Stimulated activated naive CD8-positive, alpha-beta T cell treated with anti-CD3 and anti-CD28 coated beads, Interleukin-15, Interleukin-2, amounts not matched to agents 100 ng/mL and 50 ng/mL, for 24 hours (primary cell): Measurements from ENCODE around the gene PGBD5.

Experiments used
- H3K27ac Mint-ChIP-seq: one replicate; pipeline ENCODE4 v1.8.0; 2021; ENCODE audit warnings: mild to moderate bottlenecking, mixed read lengths
- H3K27me3 Mint-ChIP-seq: one replicate; pipeline ENCODE4 v1.8.0; 2021; ENCODE audit warnings: mixed read lengths
- H3K36me3 Mint-ChIP-seq: one replicate; pipeline ENCODE4 v1.8.0; 2021; ENCODE audit warnings: low read depth, mixed read lengths
- H3K4me1 Mint-ChIP-seq: one replicate; pipeline ENCODE4 v1.8.0; 2021; ENCODE audit warnings: low read depth, mixed read lengths
- H3K4me3 Mint-ChIP-seq: one replicate; pipeline ENCODE4 v1.8.0; 2021; ENCODE audit warnings: mild to moderate bottlenecking, mixed read lengths
- H3K9me3 Mint-ChIP-seq: one replicate; pipeline ENCODE4 v1.8.0; 2021; ENCODE audit warnings: mixed read lengths

PGBD5 gene

DNA sequence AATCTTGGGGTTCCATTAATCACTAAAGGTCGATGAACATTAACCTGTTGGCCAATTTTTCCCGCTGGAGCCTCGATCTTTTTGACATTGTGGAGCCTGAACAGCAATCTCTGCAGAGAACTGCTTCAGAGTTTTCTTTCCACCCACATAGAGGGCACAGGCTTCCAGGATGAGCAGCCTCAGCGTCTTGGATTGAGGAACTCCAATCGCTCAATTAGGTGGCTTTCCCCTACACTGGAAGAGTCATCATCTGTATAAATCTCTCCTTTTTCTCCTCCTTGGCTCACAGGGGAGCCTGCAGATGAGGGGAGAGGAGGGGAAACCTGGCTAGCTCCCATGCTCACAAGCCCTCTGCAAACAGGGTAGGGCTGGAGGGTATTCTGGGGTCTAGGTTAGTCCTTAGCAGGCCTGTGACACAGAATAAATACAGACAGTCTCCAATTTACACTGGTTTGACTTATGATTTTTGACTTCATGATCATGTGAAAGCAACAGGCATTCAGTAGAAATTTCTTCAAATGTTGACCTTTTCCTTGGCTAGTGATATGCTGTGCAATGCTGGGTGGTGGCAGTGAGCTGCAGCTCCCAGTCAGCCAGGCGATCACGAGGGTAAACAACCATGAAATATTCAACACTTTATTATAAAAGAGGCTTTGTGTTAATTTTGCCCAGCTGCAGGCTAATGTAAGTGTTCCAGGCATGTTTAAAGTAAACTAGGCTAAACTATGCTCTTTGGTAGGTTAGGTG lies 80.8 kb downstream of the PGBD5 start:
- no peak overlapping the region for H3K27ac Mint-ChIP-seq
- peaks cover 18% of the 10 kb centered on the region for H3K27me3 Mint-ChIP-seq
- H3K4me1 Mint-ChIP-seq = no peaks in the 10 kb centered on the region
- no peaks in the 10 kb centered on the region for H3K9me3 Mint-ChIP-seq
- no peaks in the 10 kb centered on the region for H3K36me3 Mint-ChIP-seq
- no peak overlapping the region for H3K4me3 Mint-ChIP-seq

- Mint-ChIP-seq H3K4me3 (no peak overlapping the region), H3K36me3 (no peaks in the 10 kb centered on the region), H3K9me3 (no peaks in the 10 kb centered on the region), H3K27ac (no peak overlapping the region), H3K4me1 (no peaks in the 10 kb centered on the region), H3K27me3 (peaks cover 19% of the 10 kb centered on the region)
Observed at GRCh38 chr1:230342699-230343098, 83.4 kb downstream of the PGBD5 start.

- H3K27ac Mint-ChIP-seq = no peak overlapping the region
- H3K36me3 Mint-ChIP-seq = no peaks in the 10 kb centered on the region
- no peak overlapping the region for H3K4me3 Mint-ChIP-seq
- H3K27me3 Mint-ChIP-seq = peaks cover 22% of the 10 kb centered on the region
- H3K4me1 Mint-ChIP-seq = no peaks in the 10 kb centered on the region
- no peaks in the 10 kb centered on the region for H3K9me3 Mint-ChIP-seq
Observed at GRCh38 chr1:230342019-230342418, 84.1 kb downstream of the PGBD5 start.

GRCh38 chr1:230341162-230341546 lies 85.0 kb downstream of the PGBD5 start:
- H3K4me3 Mint-ChIP-seq = no peak overlapping the region
- H3K27ac Mint-ChIP-seq = no peak overlapping the region
- H3K4me1 Mint-ChIP-seq = no peaks in the 10 kb centered on the region
- H3K9me3 Mint-ChIP-seq = no peaks in the 10 kb centered on the region
- no peaks in the 10 kb centered on the region for H3K36me3 Mint-ChIP-seq
- peaks cover 22% of the 10 kb centered on the region for H3K27me3 Mint-ChIP-seq

- Mint-ChIP-seq H3K27me3 (peaks cover 25% of the 10 kb centered on the region), H3K4me1 (no peaks in the 10 kb centered on the region), H3K4me3 (no peak overlapping the region), H3K36me3 (no peaks in the 10 kb centered on the region), H3K9me3 (no peaks in the 10 kb centered on the region), H3K27ac (no peak overlapping the region)
Observed at GRCh38 chr1:230340526-230341161, 85.5 kb downstream of the PGBD5 start.

DNA sequence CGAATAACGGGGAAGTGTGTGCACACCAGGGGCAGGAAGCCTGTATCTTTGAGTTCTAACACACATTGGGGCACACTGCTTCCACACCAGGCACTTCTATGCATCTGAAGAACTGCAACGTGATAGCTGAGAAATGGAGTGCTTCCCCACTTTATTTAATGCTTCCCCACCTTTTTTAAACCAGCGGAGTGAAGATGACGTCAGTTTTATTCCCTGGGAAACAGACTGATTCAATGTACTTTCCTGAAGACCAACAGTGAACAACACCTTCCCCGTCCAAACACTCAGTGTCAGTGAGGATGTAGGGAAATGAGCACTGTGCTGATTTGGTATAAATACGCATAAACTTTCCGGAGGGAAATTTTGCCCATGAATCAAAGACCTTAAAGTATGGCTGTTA lies 87.1 kb downstream of the PGBD5 start:
- no peaks in the 10 kb centered on the region for H3K4me1 Mint-ChIP-seq
- H3K27ac Mint-ChIP-seq = no peak overlapping the region
- H3K4me3 Mint-ChIP-seq = no peak overlapping the region
- no peaks in the 10 kb centered on the region for H3K36me3 Mint-ChIP-seq
- no peaks in the 10 kb centered on the region for H3K9me3 Mint-ChIP-seq
- H3K27me3 Mint-ChIP-seq = peaks cover 22% of the 10 kb centered on the region

- Mint-ChIP-seq H3K27me3 (peaks cover 19% of the 10 kb centered on the region), H3K4me1 (no peaks in the 10 kb centered on the region), H3K36me3 (no peaks in the 10 kb centered on the region), H3K9me3 (no peaks in the 10 kb centered on the region), H3K27ac (no peak overlapping the region), H3K4me3 (no peak overlapping the region)
Observed at GRCh38 chr1:230337266-230337665, 88.9 kb downstream of the PGBD5 start.

GRCh38 chr1:230335861-230336522 lies 90.1 kb downstream of the PGBD5 start:
- Mint-ChIP-seq H3K36me3 (no peaks in the 10 kb centered on the region), H3K4me3 (no peak overlapping the region), H3K9me3 (no peaks in the 10 kb centered on the region), H3K27me3 (peaks cover 16% of the 10 kb centered on the region), H3K4me1 (no peaks in the 10 kb centered on the region), H3K27ac (no peak overlapping the region)

- no peak overlapping the region for H3K4me3 Mint-ChIP-seq
- H3K27ac Mint-ChIP-seq = no peak overlapping the region
- H3K4me1 Mint-ChIP-seq = no peaks in the 10 kb centered on the region
- peaks cover 14% of the 10 kb centered on the region for H3K27me3 Mint-ChIP-seq
- H3K36me3 Mint-ChIP-seq = no peaks in the 10 kb centered on the region
- no peaks in the 10 kb centered on the region for H3K9me3 Mint-ChIP-seq
Observed at GRCh38 chr1:230334447-230334837, 91.7 kb downstream of the PGBD5 start.

DNA sequence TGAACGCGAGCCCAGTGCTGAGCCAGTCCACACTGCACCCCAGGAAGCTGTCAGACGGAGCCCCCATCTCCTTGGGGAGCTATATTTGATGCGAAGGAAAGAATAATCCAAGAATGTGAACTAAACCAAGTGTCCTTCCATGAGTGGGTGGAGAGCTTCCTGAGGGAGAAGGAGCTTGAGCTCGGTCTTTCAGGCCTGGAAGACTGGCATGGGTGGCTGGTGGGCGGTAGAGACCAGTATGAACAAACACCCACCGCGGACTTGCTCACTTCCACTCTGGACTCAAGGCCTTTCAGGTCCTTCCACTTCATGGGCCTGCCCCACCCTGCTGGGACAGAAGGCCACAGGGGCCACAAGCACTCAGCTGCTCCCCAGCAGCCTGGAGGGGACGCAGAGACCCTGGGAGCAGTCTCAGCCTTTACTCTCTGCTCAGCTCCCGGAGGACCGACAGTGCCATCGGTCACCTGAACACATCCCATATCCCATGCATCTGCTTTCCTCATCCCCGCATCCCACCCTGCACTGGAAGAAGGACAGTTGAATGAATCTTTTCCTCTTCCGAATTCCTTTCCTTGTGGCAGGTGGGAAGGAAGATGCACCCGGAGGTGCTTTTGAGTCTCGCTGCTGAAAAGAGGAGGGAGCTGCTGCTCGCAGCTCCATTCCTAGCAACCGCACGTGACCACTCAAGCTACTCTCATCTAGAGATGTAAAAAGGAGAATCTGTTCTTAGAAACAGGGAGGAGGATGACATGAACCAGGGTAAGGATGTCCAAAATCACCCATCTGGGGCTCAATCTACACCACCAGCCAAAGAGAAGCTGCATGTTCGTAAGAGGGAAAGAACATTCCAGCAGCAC lies 92.3 kb downstream of the PGBD5 start:
- Mint-ChIP-seq H3K27ac (no peak overlapping the region), H3K4me1 (no peaks in the 10 kb centered on the region), H3K36me3 (no peaks in the 10 kb centered on the region), H3K9me3 (no peaks in the 10 kb centered on the region), H3K4me3 (no peak overlapping the region), H3K27me3 (peaks cover 13% of the 10 kb centered on the region)

DNA sequence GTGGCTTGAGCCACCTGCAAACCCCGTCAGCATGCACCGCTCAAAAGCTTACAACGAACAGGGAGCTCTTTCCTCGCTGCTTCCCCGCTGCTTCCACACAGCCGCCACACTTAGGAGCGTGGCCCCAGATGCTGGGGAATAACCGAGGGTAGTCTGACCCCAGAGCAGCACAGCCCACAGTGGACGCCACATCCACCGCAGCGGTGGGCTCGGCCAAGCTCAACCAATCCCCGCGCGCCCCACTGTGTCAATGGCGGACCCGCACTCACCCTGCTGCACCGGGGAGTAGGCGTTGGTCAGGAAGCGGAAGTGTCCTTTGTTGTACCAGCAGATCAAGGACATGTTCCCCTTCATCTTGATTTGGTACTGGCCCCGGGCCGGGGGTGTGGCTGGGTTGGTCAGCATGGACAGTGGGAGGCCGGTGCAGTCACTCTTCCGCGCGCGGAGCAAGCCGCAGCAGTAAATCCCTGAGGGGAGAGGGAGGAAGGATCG lies 93.5 kb downstream of the PGBD5 start:
- Mint-ChIP-seq H3K9me3 (no peaks in the 10 kb centered on the region), H3K4me3 (no peak overlapping the region), H3K27me3 (peaks cover 17% of the 10 kb centered on the region), H3K27ac (no peak overlapping the region), H3K36me3 (no peaks in the 10 kb centered on the region), H3K4me1 (peaks cover 10% of the 10 kb centered on the region)

GRCh38 chr1:230332061-230332460 lies 94.1 kb downstream of the PGBD5 start:
- Mint-ChIP-seq H3K4me3 (no peak overlapping the region), H3K27ac (no peak overlapping the region), H3K4me1 (peaks cover 11% of the 10 kb centered on the region), H3K27me3 (peaks cover 14% of the 10 kb centered on the region), H3K9me3 (no peaks in the 10 kb centered on the region), H3K36me3 (no peaks in the 10 kb centered on the region)

GRCh38 chr1:230330157-230330556 lies 96.0 kb downstream of the PGBD5 start:
- Mint-ChIP-seq H3K4me1 (peaks cover 11% of the 10 kb centered on the region), H3K27ac (no peak overlapping the region), H3K27me3 (peaks cover 9% of the 10 kb centered on the region), H3K36me3 (no peaks in the 10 kb centered on the region), H3K4me3 (no peak overlapping the region), H3K9me3 (no peaks in the 10 kb centered on the region)

DNA sequence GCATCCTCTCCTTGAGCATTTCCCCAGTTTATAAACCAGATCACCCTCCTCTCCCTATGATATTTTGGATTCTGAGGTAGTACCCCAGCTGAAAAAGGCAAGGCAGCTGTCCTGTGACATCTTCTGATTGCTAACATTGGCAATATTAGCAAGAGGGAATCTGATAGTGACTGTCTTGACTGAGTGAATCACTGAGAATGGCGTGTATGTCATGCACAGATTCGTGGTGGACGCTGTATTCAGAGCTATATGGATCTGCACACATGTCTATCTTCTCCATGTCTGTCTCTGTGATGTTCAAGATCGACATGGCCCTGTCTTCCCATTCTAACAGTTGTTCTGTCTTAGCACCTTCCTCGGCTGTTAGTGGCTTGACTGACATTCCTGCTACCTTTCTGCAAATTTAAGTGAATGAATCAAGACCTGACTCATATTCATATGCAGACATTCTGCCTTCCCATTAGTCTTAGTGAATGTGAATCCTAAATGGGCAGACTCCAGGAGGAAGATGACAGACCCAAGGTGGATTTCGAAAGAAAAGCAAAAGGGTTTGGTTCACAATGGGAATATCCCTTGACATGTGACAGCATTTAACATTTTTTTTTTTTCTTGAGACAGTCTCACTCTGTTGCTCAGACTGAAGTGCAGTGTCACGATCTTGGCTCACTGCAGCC lies 97.7 kb downstream of the PGBD5 start:
- Mint-ChIP-seq H3K9me3 (no peaks in the 10 kb centered on the region), H3K27ac (no peak overlapping the region), H3K4me3 (no peak overlapping the region), H3K4me1 (peaks cover 11% of the 10 kb centered on the region), H3K27me3 (peaks cover 9% of the 10 kb centered on the region), H3K36me3 (no peaks in the 10 kb centered on the region)
